GM19468 (cell line): ENCODE results near the gene CTSW.
"Not testable (repeated sequence)": the region's sequence is repeated elsewhere in the genome, so short reads cannot be mapped to it uniquely, and the experiment has no call there.

Experiments
- ATAC-seq: cut with Tn5 transposase; IDR thresholded peaks from one replicate; pipeline ENCODE4 v1.9.1; 2021; ENCODE audit warnings: mild to moderate bottlenecking, moderate library complexity, moderate number of reproducible peaks; ENCODE audit not compliant: unreplicated experiment; ENCODE audit errors: extremely low read depth

Gene CTSW, protein sequence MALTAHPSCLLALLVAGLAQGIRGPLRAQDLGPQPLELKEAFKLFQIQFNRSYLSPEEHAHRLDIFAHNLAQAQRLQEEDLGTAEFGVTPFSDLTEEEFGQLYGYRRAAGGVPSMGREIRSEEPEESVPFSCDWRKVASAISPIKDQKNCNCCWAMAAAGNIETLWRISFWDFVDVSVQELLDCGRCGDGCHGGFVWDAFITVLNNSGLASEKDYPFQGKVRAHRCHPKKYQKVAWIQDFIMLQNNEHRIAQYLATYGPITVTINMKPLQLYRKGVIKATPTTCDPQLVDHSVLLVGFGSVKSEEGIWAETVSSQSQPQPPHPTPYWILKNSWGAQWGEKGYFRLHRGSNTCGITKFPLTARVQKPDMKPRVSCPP

DNA sequence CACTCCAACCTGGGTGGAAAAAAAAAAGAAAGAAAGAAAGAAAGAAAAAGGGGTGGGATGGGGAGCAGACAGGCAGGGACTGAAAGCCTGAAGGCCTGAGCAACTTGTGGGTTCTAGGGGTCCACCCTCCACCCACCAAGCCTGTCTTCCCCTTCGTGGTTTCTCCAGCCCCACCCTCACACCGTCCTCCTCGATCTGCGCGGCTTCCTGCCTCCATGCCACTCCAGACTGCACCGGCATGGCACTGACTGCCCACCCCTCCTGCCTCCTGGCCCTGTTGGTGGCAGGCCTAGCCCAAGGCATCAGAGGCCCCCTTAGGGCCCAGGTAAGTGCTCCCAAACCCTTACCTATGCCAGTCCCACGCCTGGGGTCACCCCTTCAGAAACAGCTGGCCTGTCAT, at the start of gene CTSW:
CTSW (plus strand) TSS at position 221 of the 400 bp plus-strand sequence; CDS start at position 239, 18 bp downstream.
- no peak for ATAC-seq

DNA sequence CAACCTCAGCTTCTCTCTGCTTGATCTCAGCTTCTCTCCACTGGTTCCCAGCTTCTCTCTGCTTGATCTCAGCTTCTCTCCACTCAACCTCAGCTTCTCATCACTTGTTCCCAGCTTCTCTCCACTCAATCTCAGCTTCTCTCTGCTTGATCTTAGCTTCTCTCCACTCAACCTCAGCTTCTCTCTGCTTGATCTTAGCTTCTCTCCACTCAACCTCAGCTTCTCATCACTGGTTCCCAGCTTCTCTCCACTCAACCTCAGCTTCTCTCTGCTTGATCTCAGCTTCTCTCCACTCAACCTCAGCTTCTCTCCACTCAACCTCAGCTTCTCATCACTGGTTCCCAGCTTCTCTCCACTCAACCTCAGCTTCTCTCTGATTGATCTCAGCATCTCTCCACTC, 47.4 kb upstream of the CTSW start:
- not testable (repeated sequence) for ATAC-seq

DNA sequence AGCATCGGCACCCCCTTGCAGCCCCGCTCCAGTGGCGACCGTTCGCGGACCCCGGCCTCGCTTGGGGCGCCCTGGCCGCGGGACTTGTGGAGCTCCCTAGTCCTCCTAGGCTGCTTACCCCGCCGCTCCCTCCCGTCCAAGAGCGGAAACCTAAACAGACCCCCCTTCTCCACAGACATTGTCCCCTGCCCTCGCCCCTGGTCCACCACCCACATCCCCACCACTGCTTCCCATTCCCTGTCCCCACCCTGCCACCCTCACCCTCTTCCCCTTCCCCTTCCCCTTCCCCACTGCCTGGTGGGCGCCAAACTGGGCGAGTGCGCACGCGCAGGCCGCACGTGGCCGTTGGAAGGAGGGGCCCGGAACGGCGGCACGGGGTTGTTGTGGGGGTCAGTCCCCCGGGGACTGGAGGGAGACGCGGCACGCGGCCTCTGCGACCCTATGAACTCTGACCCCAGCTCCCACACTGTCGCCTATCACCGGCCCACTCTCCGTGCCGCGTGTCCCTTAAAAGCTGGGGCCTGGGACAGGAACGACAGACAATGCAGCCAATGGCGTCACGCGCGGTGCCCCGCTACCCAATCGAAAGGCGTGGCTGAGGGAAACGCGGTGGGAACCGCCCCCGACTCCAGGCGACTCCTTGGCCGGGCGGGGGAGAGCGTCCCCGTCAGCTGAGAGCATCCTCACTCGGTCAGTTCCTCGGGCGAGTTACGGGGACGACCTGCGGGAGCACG, 46.2 kb upstream of the CTSW start, which contains the start of gene SNX32:
SNX32 (plus strand) TSS at position 667 of the 734 bp plus-strand sequence. CDS start 103 bp downstream, outside the sequence.
- peak; percentile 64 for ATAC-seq

DNA sequence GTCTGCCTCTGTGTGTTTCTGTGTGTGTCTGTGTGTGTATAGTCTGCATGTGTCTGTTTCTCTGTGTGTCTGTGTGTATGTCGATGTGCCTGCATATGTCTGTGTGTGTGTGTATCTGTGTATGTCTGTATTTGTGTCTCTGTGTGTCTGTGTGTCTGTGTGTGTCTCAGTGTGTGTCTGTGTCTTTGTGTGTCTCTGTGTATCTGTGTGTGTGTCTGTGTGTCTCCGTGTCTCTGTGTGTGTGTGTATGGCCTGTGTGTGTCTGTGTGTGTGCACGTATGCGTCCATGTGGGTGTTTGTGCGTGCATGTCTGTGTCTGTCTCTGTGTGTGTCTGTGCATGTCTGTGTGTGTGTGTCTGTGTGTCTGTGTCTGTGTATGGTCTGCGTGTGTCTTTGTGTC, 45.4 kb upstream of the CTSW start:
- ATAC-seq = no peak

DNA sequence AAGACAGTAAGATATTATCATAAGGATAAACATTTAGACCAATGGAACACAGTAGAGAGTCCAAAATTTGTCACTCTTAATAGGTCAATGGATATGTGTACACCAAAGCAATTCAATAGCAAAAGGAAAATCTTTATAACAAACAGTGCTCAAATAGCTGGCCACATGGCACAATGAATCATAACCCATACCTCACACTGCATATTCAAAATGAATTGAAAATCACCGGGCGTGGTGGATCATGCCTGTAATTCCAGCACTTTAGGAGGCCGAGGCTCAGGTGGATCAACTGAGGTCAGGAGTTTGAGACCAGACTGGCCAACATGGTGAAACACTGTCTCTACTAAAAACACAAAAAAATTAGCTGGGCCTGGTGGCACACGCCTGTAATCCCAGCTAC, 37.5 kb upstream of the CTSW start:
- ATAC-seq = no peak

DNA sequence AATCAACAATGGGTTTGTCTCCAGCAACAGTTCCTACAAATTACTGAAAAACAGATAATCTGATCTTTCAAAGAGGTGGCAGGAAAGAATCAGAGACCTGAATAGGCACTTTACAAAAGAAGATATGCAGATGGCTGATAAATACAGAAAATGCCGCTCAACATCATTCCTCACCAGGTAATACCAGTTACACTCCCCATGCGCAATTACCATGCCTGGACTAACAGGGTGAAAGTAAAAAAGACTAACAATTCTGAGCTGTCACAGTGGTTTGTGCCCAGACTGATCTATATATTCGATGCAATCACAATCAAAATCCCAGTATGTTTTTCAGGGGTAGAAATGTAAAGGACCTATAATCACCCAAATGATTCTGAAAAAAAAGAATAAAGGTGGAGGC, 35.8 kb upstream of the CTSW start:
- no peak for ATAC-seq

DNA sequence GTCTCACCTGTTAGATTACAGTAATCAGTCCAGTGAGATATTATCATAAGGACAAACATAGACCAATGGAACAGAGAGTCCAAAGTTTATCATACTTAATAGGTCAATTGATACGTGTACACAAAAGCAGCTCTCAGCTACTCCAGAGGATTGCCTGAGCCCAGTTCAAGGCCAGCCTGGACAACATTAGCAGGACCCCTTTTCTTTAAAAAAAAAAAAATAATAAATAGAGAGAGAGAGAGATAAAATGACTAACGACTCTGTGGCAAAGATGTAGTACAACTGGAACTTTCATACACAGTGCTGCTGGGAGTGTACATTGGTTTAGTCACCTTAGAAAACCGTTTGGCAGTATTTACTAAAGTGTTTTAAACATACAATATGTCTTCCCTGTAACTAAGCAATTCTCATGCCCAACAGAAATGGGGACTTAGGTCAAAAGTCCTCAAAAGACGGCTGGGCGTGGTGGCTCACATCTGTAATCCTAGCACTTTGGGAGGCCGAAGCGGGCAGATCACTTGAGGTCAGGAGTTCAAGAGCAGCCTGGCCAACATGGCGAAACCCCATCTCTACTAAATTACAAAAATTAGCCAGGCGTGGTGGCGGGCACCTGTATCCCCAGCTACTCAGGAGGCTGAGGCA, 35.3 kb upstream of the CTSW start:
- no peak for ATAC-seq

DNA sequence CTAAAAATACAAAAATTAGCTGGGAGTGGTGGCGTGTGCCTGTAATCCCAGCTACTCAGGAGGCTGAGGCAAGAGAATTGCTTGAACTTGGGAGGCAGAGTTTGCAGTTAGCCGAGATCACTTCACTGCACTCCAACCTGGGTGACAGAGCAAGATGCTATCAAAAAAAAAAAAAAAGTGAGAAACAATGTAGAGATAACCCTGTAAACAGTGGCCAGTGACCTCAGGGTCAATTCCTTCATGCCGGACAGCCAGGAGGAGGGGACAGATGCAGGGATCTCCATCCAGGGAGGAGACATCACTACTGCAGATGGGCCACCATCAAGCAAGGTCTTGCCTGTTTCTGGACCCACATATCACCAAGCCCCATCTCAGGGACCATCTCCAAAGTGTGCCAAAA, 31.9 kb upstream of the CTSW start:
- ATAC-seq = no peak

DNA sequence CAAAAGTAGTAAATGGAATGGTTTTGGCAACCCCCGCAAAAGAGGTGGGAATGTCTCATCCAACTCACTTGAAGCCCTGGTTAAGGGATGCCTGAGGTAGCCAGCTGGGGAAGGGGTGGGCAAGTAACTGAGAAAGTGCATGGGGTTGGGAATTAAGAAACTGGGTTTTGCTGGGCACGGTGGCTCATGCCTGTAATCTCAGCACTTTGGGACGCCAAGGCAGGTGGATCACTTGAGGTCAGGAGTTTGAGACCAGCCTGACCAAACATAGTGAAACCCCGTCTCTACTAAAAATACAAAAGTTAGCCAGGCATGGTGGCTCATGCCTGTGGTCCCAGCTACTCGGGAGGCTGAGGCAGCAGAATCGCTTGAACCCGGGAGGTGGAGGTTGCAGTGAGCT, 30.9 kb upstream of the CTSW start:
- ATAC-seq = not testable (repeated sequence)

DNA sequence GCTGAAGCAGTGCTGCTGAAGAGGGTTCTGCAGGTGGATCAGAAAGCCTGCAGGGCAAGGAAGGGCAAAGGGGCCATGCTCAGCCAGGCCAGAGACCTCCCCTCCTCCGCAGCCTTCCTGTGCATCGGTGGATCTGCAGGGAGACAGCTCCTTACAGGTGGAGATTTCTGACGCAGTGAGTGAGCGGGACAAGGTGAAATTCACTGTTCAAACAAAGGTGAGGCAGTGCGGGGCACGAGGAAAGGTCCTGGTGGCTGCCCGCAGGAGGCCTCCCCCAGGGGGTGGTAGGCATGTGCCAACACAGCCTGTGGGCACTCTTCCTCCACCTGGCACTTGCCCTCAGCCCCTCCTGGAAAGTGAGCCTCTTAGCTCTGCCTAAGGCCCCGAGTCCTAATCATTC, 30.3 kb upstream of the CTSW start:
- no peak for ATAC-seq

DNA sequence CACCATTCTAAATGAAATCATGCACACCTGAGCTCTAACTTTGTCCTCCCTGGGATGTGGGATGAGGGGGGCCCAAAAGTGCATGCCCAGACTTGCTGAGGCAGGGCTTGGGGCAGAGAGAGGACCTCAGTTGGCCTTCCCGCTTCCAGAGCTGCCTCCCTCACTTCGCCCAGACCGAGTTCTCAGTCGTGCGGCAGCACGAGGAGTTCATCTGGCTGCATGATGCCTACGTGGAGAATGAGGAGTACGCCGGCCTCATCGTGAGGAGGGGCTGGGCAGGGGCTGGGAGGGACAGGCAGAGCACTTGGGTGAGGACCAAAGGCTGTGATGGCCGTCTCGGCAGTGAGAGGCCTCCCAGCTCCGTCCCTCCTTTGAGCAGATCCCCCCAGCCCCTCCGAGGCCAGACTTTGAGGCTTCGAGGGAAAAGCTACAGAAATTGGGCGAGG, 29.8 kb upstream of the CTSW start:
- ATAC-seq = no peak

DNA sequence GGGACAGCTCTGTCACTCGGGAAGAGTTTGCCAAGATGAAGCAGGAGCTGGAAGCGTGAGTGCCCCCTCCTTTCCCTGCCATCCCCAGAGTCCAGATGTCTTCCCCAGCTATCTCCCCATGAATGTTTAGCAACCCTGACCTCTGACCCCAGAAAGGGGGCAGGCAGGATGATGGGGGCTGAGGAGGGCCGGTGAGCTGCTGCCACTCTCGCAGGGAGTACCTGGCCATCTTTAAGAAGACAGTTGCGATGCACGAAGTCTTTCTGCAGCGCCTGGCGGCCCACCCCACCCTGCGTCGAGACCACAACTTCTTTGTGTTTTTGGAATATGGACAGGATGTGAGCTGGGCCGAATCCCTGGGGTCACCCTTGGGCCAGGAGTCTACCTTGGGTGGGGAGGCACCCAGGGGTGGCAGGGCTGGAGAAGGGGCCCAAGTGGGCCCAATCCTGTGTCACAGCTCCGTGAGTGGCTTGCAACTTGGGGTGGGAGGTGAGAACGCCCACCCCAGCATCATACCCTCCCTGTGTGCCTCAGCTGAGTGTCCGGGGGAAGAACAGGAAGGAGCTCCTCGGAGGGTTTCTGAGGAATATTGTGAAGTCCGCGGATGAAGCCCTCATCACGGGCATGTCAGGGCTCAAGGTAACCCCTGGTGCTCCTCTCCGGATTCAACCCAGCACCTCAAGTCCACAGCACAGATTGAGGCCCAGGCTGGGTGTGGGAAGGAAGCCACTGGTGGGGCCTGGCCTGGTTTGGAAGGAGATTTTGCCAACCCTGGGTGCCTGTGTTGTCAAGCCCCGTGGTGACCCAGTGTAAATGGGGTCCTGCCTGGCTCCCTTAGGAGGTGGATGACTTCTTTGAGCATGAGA, 29.2 kb upstream of the CTSW start:
- ATAC-seq = no peak

DNA sequence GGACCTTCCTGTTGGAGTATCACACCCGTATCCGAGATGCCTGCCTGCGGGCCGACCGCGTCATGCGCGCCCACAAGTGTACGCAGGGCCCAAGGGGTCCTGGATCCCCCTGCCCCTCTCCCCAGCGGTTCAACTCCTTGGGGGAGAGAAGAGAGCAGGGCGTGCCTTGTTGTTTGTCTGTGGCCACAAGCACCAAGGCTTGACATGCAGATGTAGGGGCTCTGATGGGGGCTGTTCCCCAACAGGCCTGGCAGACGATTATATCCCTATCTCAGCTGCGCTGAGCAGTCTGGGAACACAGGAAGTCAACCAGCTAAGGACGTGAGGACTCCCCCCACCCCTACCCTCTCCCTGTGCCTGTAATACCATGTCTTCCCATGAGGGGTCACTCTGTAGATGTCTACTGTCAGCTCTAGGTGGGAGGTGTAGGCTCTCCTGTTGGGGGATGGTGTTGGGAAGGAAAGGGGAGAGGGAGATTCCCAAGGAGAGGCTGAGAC, 28.5 kb upstream of the CTSW start:
- no peak for ATAC-seq

DNA sequence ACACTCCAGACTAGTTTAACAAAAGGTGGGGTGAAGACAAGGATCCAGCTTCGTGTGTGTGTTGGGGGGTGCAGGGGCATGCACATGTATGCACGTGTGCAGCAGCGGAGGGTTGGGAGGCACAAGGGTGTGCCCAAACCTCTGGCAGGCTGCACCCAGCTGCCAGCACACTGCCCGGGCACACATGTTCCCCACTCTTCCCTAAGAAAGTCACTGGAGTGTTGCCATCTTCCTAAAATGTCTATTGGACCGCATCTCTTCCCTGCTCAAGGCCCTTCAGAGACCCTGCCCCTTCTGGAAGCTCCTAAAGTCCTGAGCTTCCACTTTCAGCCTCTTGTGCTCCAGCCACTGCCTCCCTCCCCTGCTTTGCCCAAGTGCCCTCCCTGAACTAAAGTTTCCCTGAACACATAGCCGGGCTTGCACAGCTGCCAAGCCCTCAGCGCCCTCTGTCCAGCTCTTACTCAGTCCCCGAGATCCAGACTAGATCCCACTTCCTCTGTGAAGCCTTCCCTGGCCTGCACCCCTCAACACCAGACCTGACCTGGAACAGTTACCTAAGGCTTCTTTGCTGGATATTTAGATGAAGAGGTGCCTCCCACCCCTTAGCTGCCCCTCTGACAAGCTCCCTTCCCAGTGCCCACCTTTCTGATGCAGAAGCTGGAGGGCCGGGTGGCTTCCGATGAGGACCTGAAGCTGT, 27.7 kb upstream of the CTSW start:
- ATAC-seq = no peak

DNA sequence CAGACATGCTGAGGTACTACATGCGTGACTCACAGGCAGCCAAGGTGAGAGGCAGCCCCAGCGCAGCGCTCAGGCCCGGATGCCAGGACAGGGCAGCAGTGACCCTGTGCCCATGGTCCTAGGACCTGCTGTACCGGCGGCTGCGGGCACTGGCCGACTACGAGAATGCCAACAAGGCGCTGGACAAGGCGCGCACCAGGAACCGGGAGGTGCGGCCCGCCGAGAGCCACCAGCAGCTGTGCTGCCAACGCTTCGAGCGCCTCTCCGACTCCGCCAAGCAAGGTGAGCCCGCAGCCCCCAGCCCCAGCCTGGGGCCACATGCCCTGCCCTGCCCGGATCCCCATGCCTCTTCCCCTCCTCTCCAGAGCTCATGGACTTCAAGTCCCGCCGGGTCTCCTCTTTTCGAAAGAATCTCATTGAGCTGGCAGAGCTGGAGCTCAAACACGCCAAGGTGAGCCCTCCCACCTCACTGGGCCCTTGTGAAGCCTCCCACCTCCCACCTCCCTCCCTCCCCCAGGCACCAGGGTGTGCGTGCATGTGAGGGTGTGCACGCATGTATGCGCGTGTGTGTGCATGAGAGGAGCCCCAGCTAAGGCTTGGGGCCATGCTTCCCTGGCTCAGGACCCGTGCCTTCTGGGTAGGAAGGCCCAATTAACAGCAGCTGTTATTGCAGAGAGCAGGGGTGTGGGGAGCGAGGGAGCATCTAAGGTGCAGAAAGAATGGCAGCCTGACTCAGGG, 27.0 kb upstream of the CTSW start:
- no peak for ATAC-seq

DNA sequence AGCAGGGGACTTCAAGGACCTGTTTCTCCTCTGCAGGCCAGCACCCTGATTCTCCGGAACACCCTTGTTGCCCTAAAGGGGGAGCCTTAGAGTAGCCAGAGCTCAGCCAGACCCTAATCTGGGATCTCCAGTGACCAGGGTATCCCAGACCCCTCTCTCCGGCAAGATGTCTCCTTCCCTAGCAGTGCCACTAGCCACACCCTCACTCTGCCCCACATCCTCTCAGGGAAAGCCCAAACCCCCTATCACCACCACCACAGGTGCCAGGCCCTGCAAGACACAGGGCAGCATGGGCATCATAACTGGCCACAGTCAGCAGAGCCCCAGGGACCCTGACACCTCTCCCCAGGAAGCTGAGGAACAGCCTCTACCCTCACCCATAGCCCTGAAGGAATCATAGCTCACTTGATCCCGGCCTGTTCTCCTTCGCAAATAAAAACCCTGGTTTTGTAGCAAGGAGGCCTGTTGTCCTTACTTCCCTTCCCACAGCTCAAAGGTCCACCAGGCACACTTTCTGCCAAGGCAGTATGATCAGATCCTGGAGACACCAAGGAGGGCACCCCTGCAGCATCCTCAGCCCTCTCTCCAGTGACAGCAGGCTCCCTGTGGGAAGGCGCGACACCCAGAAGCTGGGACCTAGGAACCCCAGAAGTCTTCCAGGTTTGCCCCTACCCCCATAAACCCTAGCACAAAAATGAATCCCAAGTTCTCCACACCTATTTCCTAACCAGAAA, 26.2 kb upstream of the CTSW start:
- ATAC-seq = no peak

DNA sequence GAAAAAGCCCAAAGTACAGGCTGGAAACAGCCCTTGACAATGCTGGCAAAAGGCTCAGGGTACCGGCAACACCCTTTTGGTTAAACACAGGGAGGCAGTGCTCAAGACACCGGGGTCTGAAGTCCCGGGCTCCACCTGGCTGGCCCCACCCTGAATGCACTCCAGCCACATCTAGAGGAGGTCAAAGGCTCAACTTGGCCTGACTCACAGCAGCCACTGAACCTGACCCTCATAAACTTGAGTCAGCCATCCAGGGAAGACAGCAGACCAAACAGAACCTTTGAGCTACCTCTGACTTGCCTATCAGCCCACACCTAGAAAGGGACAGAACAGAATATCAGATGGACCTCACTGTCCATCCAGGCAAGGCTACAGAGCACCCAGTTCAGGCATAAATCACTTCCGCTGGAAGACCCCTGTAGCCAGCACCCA, 25.5 kb upstream of the CTSW start:
- ATAC-seq = no peak
